GM12892 (cell line): Measurements from ENCODE around the gene SMCHD1.

Source experiments
- POLR2A ChIP-seq: IDR thresholded peaks from 2 replicates; pipeline ENCODE4 v1.6.1; 2011; ENCODE audit warnings: low read depth, low read length, control low read depth
- POLR2AphosphoS5 ChIP-seq: IDR thresholded peaks from 2 replicates; pipeline ENCODE4 v1.6.1; 2011; ENCODE audit warnings: low read depth, low read length, control low read depth

GRCh38 chr18:2821695-2822094 is 166.2 kb downstream of the SMCHD1 start:
- TF ChIP-seq POLR2A = no peak
- TF ChIP-seq POLR2AphosphoS5 = no peak
